Tibial nerve (tissue), 4 donors: ENCODE data around the gene MED16. TPM values are rescaled to one million over a fixed set of nuclear protein-coding genes. Genes with fewer than 3 reads are reported as not detected.

Source experiments
- DNase-seq, 2 donors: peaks; one replicate each; pipeline ENCODE4 v3.0.0-alpha.2; 2019; ENCODE audit warnings: low spot score in 2 of 2
- H3K27ac ChIP-seq, 4 donors: fragments of 200-600 bp; sonication (generic) in 3 of 4; one replicate each; pipeline ENCODE4 v1.5.1; 2017 to 2019; ENCODE audit warnings: mild to moderate bottlenecking in 1 of 4
- H3K27me3 ChIP-seq, 2 donors: fragments of 200-600 bp; sonication (generic) in 1 of 2; one replicate each; pipeline versions ENCODE4 v1.5.1 to v1.6.0; 2017 to 2019
- H3K36me3 ChIP-seq, 3 donors: fragments of 200-600 bp; sonication (generic); one replicate each; pipeline ENCODE4 v1.5.1; 2018 to 2019
- H3K4me1 ChIP-seq, 4 donors: fragments of 200-600 bp; sonication (generic) in 3 of 4; one replicate each; pipeline ENCODE4 v1.5.1; 2017 to 2019
- H3K4me3 ChIP-seq, 4 donors: fragments of 200-600 bp; sonication (generic) in 3 of 4; one replicate each; pipeline ENCODE4 v1.5.1; 2017 to 2019; ENCODE audit warnings: mild to moderate bottlenecking in 1 of 4, moderate library complexity in 1 of 4
- H3K9me3 ChIP-seq, 4 donors: fragments of 200-600 bp; sonication (generic) in 3 of 4; one replicate each; pipeline ENCODE4 v1.5.1; 2017 to 2019
- EP300 ChIP-seq, 2 donors: sonication (generic); formaldehyde crosslinking; IDR thresholded peaks; one replicate each; pipeline ENCODE4 v1.6.1; 2017; ENCODE audit warnings: antibody characterized with exemption in 2 of 2, mild to moderate bottlenecking in 1 of 2
- POLR2A ChIP-seq, 2 donors: fragments of 450-650 bp; IDR thresholded peaks; one replicate each; pipeline ENCODE4 v1.6.1; 2017; ENCODE audit warnings: antibody characterized with exemption in 2 of 2, mild to moderate bottlenecking in 2 of 2, moderate library complexity in 2 of 2
- WGBS, 2 donors: methylation state at CpG; one replicate each; pipeline ENCODE4 v1.1.5; 2018; 5-methylcytosine and 5-hydroxymethylcytosine counted together
- total RNA-seq, 4 donors: library from RNA; depleted of rRNA; stranded (reverse); fragments of >200 nt; gene quantifications; one replicate each; pipeline ENCODE4 v1.1.0, GENCODE V29; 2016
- TF ChIP-seq, protein P1 (sequence below), 5 experiments: fragments of 200-600 bp in 3 of 5; fragments of 450-650 bp in 2 of 5; sonication (generic) in 3 of 5; IDR thresholded peaks; one replicate each; pipeline ENCODE4 v1.5.1; 2016 to 2019; ENCODE audit warnings: antibody characterized with exemption in 5 of 5, mild to moderate bottlenecking in 3 of 5, moderate library complexity in 2 of 5

The MED16 gene
- total RNA-seq, 4 donors from 2014 or later = 49.6 to 67.5 (median 53.9) TPM

DNA sequence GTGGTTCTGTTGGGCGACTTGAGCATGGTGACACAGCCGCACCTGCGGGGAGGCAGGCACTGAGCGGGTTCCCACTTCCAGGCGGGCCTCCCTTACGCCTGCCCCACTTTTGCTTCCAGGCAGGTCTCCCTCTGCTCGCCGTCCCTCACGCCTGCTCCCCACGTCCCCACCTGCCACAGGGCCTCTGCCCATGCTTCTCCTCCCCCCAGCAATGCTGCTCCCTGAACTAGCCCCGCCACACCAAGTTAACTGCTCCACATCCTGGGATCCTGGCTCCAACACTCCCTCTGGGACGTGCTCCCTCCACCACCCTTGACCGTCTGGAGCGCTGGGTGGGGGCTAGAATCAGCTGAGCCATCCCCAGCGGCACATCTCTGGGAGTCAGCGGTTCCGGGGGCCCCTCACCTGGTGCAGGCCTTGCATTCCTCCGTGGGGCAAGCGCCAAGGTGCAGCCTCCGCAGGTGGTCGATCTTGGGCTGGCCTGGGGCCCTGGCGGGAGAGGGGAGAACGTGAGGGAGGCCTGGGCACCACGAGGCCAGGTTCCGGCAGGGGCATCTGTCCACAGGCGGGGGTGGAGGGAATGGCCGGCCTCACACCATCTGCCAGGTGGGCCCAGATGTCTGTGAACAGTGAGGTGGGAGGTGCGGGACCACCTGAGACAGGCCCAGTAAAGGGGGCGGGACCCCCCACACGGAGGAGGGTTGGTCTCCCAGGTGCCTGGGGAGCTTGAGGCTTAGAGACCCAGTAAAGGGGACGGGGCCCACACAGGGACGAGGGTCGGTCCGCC, 24.3 kb downstream of the MED16 start:
- TF ChIP-seq EP300 (IDR thresholded peaks at IDR 0.05) (no peak), POLR2A (IDR thresholded peaks at IDR 0.05) (no peak)
- TF ChIP-seq, protein P1, sequence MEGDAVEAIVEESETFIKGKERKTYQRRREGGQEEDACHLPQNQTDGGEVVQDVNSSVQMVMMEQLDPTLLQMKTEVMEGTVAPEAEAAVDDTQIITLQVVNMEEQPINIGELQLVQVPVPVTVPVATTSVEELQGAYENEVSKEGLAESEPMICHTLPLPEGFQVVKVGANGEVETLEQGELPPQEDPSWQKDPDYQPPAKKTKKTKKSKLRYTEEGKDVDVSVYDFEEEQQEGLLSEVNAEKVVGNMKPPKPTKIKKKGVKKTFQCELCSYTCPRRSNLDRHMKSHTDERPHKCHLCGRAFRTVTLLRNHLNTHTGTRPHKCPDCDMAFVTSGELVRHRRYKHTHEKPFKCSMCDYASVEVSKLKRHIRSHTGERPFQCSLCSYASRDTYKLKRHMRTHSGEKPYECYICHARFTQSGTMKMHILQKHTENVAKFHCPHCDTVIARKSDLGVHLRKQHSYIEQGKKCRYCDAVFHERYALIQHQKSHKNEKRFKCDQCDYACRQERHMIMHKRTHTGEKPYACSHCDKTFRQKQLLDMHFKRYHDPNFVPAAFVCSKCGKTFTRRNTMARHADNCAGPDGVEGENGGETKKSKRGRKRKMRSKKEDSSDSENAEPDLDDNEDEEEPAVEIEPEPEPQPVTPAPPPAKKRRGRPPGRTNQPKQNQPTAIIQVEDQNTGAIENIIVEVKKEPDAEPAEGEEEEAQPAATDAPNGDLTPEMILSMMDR (IDR thresholded peaks at IDR 0.05) = no peak
- WGBS, 2 donors = 88 to 92% methylated on average over 29 to 34 of the region's 34 CpGs
- H3K27ac ChIP-seq = peak overlapping the region; percentile 80 to 90 (median 86)
- H3K4me3 ChIP-seq = no peak overlapping the region
- no peak for DNase-seq
- no peaks in the 10 kb centered on the region for H3K27me3 ChIP-seq
- peaks cover 0 to 47% (median 13%) of the 10 kb centered on the region in 4 donors for H3K4me1 ChIP-seq
- no peaks in the 10 kb centered on the region for H3K9me3 ChIP-seq
- H3K36me3 ChIP-seq = peaks cover 0 to 67% (median 0%) of the 10 kb centered on the region in 3 donors

DNA sequence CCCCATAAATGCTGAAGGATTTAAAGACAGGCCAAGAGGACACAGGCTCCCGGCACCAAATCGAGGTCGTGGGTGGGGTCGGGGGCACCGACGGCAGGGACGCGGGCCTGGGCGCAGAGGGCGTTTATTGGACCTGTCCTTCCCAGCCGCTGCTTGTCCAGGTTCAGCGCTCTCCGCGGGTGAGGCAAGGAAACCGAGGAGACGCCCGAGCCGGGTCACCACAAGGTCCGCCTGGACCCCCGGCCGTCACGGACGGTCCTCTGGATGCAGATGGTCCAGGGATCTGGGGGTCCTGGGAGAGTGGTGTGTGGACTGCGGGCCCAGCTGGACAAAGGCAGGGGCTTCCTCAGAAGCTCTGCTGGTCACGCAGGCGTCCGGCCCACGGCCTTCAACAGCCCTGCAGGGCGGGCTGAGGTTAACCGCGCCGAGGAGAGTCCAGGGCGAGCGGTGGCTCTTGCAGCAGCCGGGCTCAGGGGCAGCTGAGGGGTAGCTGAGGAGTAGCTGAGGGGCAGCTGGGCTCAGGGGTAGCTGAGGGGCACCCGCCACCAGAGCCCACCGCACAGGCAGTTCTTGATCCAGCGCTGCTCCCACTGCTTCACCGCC, 25.0 kb downstream of the MED16 start:
- Histone ChIP-seq H3K27ac (peak overlapping the region in 2 of 4 donors; percentile 90), H3K9me3 (no peaks in the 10 kb centered on the region), H3K36me3 (peaks cover 0 to 63% (median 0%) of the 10 kb centered on the region in 3 donors), H3K27me3 (no peaks in the 10 kb centered on the region), H3K4me3 (no peak overlapping the region), H3K4me1 (peaks cover 0 to 46% (median 16%) of the 10 kb centered on the region in 4 donors)
- no peak for DNase-seq
- WGBS, 2 donors = 91% methylated on average over 29 to 35 of the region's 39 CpGs
- TF ChIP-seq, protein P1 (IDR thresholded peaks at IDR 0.05) = no peak
- TF ChIP-seq EP300 (IDR thresholded peaks at IDR 0.05) = no peak
- TF ChIP-seq POLR2A (IDR thresholded peaks at IDR 0.05) = no peak

DNA sequence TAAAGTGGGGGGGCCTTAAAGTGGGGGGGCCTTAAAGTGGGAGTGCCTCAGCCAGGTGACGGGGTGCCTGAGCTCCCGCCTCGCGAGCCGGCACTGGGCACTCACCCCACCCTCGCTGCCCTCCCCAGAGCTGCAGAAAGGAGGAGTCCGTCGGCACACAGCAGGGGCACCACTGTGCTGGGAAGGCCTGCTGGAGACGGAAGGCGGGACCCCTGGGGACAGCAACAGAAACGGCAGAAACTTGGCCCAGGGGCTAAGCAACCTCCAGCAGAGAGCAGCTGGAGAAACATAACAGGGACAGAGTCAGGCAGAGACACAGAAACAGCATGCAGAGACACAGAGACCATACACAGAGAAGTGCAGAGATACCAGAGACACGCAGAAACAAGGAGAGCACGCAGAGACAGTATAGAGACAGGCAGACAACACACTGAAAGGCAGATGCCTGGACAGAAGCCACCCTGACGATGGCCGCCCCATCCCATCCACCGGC, 25.6 kb downstream of the MED16 start:
- H3K27ac ChIP-seq = peak overlapping the region in 1 of 4 donors; percentile 90
- 62 to 64% methylated on average over 10 to 15 of the region's 16 CpGs for WGBS, 2 donors
- no peak overlapping the region for H3K4me3 ChIP-seq
- peaks cover 0 to 48% (median 21%) of the 10 kb centered on the region in 4 donors for H3K4me1 ChIP-seq
- H3K27me3 ChIP-seq = peaks cover 0 to 5% of the 10 kb centered on the region in 2 donors
- no peak for DNase-seq
- H3K9me3 ChIP-seq = no peaks in the 10 kb centered on the region
- TF ChIP-seq, protein P1 (IDR thresholded peaks at IDR 0.05) = no peak
- TF ChIP-seq POLR2A (IDR thresholded peaks at IDR 0.05) (no peak), EP300 (IDR thresholded peaks at IDR 0.05) (no peak)
- peaks cover 0 to 59% (median 0%) of the 10 kb centered on the region in 3 donors for H3K36me3 ChIP-seq

DNA sequence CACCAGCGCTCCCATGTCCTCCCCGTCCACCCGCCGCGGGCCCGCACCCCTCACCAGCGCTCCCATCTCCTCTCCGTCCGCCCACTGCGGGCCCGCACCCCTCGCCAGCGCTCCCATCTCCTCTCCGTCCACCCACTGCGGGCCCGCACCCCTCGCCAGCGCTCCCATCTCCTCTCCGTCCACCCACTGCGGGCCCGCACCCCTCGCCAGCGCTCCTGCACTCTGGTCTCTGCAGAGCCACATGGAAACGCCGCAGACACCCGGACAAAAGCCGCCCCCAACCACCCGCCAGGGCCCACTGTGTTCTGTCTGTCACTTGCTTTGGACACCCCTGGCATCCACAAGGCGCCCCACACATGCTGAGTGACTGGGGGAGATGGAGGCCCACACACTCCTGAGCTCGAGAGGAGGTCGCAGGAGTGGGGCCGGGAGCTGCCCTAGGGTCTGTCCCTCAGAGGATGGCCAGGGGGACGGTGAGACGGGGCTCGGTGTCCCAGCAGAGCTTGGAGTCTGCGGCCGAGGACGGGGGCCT, 26.2 kb downstream of the MED16 start:
- Histone ChIP-seq H3K27ac (peak overlapping the region in 1 of 4 donors; percentile 90), H3K27me3 (peaks cover 0 to 11% of the 10 kb centered on the region in 2 donors), H3K4me1 (peaks cover 0 to 48% (median 18%) of the 10 kb centered on the region in 4 donors), H3K9me3 (no peaks in the 10 kb centered on the region), H3K4me3 (no peak overlapping the region), H3K36me3 (peaks cover 0 to 54% (median 0%) of the 10 kb centered on the region in 3 donors)
- WGBS, 2 donors = 79 to 82% methylated on average over 35 to 37 of the region's 38 CpGs
- no peak for DNase-seq
- no peak for TF ChIP-seq EP300 (IDR thresholded peaks at IDR 0.05)
- TF ChIP-seq, protein P1 (IDR thresholded peaks at IDR 0.05) = no peak
- no peak for TF ChIP-seq POLR2A (IDR thresholded peaks at IDR 0.05)
